ENCODE measurements around the gene SMIM24. TPM values are rescaled to one million over a fixed set of nuclear protein-coding genes. Genes with fewer than 3 reads are reported as not detected.

SMIM24 gene
- total and polyA plus RNA-seq, 10 of the 15 experiments (the other 5 are each of a cell fraction or from before 2014, with no cell fraction given): 0.14 to 0.44 (median 0.23) TPM; not detected in 4

DNA sequence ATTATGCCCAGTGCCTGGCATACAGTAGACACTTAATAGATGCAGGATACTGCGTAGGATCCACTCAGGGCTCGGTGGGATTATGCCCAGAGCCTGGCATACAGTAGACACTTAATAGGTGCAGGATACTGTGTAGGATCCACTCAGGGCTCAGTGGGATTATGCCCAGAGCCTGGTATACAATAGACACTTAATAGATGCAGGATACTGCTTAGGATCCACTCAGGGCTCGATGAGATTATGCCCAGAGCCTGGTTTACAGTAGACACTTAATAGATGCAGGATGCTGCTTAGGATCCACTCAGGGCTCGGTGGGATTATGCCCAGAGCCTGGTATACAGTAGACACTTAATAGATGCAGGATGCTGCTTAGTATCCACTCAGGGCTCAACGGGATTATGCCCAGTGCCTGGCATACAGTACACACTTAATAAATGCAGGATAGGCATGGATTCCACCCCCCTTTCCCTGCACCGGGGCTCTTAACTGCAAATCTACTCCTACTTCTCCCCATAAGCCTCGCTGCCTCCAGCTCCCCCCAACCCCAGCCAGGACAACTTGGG is 24.9 kb downstream of the SMIM24 start:
- Histone ChIP-seq H3K79me2 (ENCODE audit: control insufficient read depth, insufficient read depth, low read length) (no peaks in the 10 kb centered on the region), H3K4me1 (ENCODE audit: control insufficient read depth, insufficient read depth, low read length) (no peaks in the 10 kb centered on the region), H4K20me1 (ENCODE audit: control insufficient read depth, insufficient read depth) (no peaks in the 10 kb centered on the region), H2AFZ (ENCODE audit: control insufficient read depth, low read depth, low read length) (no peak overlapping the region), H3K27ac (ENCODE audit: control insufficient read depth, insufficient read depth) (no peak overlapping the region), H3K36me3 (ENCODE audit: control insufficient read depth in 2 of 2, insufficient read depth in 2 of 2, low read length in 1 of 2) (peaks cover 12 to 32% of the 10 kb centered on the region in 2 experiments; a peak in 3 of 4 replicates), H3K4me2 (ENCODE audit: control insufficient read depth, insufficient read depth) (no peak overlapping the region), H3K27me3 (replicated peaks in 1 of 2; ENCODE audit: control insufficient read depth in 2 of 2, insufficient read depth in 2 of 2, low read length in 1 of 2) (no peaks in the 10 kb centered on the region), H3K9me3 (replicated peaks; ENCODE audit: control insufficient read depth, insufficient read depth, low read length) (no peaks in the 10 kb centered on the region), H3K9ac (ENCODE audit: control insufficient read depth, insufficient read depth, low read length) (no peak overlapping the region), H3K4me3 (no peak overlapping the region)
- FAIRE-seq (peak; percentile 66), DNase-seq (ENCODE audit: low read depth, low spot score) (no peak), ATAC-seq (no peak)
- no peak for TF ChIP-seq MEF2A (IDR thresholded peaks at IDR 0.05; ENCODE audit: insufficient read depth, low read depth, low read length)
- TF ChIP-seq MYC (IDR thresholded peaks at IDR 0.05; ENCODE audit: insufficient read depth, insufficient read length, insufficient replicate concordance, low read length, severe bottlenecking): no peak
- no peak for TF ChIP-seq SPI1 (IDR thresholded peaks at IDR 0.05; ENCODE audit: borderline replicate concordance, insufficient read depth, low read depth, low read length)
- no peak for TF ChIP-seq NR2C2 (IDR thresholded peaks at IDR 0.05; ENCODE audit: borderline replicate concordance, control insufficient read depth, insufficient read length, low read depth)
- no peak for TF ChIP-seq NFYB (IDR thresholded peaks at IDR 0.05; ENCODE audit: insufficient read depth, low read depth, low read length)
- TF ChIP-seq HDAC2 (IDR thresholded peaks at IDR 0.05): no peak
- no peak for TF ChIP-seq TARDBP (IDR thresholded peaks at IDR 0.05; ENCODE audit: borderline replicate concordance)
- TF ChIP-seq SUZ12 (IDR thresholded peaks at IDR 0.05; ENCODE audit: unreplicated experiment): no peak
- TF ChIP-seq, protein P1, sequence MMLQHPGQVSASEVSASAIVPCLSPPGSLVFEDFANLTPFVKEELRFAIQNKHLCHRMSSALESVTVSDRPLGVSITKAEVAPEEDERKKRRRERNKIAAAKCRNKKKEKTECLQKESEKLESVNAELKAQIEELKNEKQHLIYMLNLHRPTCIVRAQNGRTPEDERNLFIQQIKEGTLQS (IDR thresholded peaks at IDR 0.05; ENCODE audit: borderline replicate concordance, extremely low read depth, low read depth, low read length): no peak
- TF ChIP-seq, protein P2, sequence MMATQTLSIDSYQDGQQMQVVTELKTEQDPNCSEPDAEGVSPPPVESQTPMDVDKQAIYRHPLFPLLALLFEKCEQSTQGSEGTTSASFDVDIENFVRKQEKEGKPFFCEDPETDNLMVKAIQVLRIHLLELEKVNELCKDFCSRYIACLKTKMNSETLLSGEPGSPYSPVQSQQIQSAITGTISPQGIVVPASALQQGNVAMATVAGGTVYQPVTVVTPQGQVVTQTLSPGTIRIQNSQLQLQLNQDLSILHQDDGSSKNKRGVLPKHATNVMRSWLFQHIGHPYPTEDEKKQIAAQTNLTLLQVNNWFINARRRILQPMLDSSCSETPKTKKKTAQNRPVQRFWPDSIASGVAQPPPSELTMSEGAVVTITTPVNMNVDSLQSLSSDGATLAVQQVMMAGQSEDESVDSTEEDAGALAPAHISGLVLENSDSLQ (IDR thresholded peaks at IDR 0.05): no peak
- TF ChIP-seq, protein P3, sequence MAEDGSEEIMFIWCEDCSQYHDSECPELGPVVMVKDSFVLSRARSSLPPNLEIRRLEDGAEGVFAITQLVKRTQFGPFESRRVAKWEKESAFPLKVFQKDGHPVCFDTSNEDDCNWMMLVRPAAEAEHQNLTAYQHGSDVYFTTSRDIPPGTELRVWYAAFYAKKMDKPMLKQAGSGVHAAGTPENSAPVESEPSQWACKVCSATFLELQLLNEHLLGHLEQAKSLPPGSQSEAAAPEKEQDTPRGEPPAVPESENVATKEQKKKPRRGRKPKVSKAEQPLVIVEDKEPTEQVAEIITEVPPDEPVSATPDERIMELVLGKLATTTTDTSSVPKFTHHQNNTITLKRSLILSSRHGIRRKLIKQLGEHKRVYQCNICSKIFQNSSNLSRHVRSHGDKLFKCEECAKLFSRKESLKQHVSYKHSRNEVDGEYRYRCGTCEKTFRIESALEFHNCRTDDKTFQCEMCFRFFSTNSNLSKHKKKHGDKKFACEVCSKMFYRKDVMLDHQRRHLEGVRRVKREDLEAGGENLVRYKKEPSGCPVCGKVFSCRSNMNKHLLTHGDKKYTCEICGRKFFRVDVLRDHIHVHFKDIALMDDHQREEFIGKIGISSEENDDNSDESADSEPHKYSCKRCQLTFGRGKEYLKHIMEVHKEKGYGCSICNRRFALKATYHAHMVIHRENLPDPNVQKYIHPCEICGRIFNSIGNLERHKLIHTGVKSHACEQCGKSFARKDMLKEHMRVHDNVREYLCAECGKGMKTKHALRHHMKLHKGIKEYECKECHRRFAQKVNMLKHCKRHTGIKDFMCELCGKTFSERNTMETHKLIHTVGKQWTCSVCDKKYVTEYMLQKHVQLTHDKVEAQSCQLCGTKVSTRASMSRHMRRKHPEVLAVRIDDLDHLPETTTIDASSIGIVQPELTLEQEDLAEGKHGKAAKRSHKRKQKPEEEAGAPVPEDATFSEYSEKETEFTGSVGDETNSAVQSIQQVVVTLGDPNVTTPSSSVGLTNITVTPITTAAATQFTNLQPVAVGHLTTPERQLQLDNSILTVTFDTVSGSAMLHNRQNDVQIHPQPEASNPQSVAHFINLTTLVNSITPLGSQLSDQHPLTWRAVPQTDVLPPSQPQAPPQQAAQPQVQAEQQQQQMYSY (CRISPR knock-in tag; IDR thresholded peaks at IDR 0.05): no peak
- TF ChIP-seq FOS (IDR thresholded peaks at IDR 0.05; ENCODE audit: borderline replicate concordance, extremely low read depth, insufficient read length): no peak
- TF ChIP-seq, protein P4, sequence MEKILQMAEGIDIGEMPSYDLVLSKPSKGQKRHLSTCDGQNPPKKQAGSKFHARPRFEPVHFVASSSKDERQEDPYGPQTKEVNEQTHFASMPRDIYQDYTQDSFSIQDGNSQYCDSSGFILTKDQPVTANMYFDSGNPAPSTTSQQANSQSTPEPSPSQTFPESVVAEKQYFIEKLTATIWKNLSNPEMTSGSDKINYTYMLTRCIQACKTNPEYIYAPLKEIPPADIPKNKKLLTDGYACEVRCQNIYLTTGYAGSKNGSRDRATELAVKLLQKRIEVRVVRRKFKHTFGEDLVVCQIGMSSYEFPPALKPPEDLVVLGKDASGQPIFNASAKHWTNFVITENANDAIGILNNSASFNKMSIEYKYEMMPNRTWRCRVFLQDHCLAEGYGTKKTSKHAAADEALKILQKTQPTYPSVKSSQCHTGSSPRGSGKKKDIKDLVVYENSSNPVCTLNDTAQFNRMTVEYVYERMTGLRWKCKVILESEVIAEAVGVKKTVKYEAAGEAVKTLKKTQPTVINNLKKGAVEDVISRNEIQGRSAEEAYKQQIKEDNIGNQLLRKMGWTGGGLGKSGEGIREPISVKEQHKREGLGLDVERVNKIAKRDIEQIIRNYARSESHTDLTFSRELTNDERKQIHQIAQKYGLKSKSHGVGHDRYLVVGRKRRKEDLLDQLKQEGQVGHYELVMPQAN (conservative IDR thresholded peaks at IDR 0.05): no peak
- TF ChIP-seq POLR2AphosphoS2 (IDR thresholded peaks at IDR 0.05; ENCODE audit: low read depth, low read length): no peak
- intact Hi-C loops (cut with micrococcal nuclease; ENCODE audit: unreplicated experiment) (no loop called here), in situ Hi-C loops (cut with MboI) (no loop called here)
- POLR2A ChIA-PET: no interaction called here
- RAD21 ChIA-PET (ENCODE audit: unreplicated experiment): no interaction called here
- no TSS peak for BruUV-seq (replicated peaks)
- CTCF ChIA-PET: no interaction called here
- 74% methylated on average over 7 of the region's 7 CpGs for WGBS (ENCODE audit: insufficient coverage, insufficient replicate concordance, low lambda C conversion rate, missing lambda C conversion rate)
- SMC1A ChIA-PET (ENCODE audit: uncharacterized antibody, unreplicated experiment): no interaction called here
